ENCODE results near the gene NAA15.
"Not testable (repeated sequence)": the region's sequence is repeated elsewhere in the genome, so short reads cannot be mapped to it uniquely, and the experiment has no call there.

Gene NAA15

GRCh38 chr4:139461022-139461628 lies 159.8 kb downstream of the NAA15 start:
- H3K4me3 ChIP-seq (ENCODE audit: control insufficient read depth, low read depth, low read length): no peak overlapping the region
- no peak for TF ChIP-seq CTCF (conservative IDR thresholded peaks at IDR 0.05; ENCODE audit: control insufficient read depth, insufficient read depth, low read depth, low read length)
- no peak for DNase-seq (ENCODE audit: low read depth)

GRCh38 chr4:139464512-139464911 lies 163.2 kb downstream of the NAA15 start:
- not testable (repeated sequence) for H3K4me3 ChIP-seq (ENCODE audit: control insufficient read depth, low read depth, low read length); DNase-seq (ENCODE audit: low read depth)

GRCh38 chr4:139465922-139466321 lies 164.6 kb downstream of the NAA15 start:
- peak; percentile 19 for DNase-seq (ENCODE audit: low read depth)
- no peak for TF ChIP-seq CTCF (conservative IDR thresholded peaks at IDR 0.05; ENCODE audit: control insufficient read depth, insufficient read depth, low read depth, low read length)
- H3K4me3 ChIP-seq (ENCODE audit: control insufficient read depth, low read depth, low read length): no peak overlapping the region

- H3K4me3 ChIP-seq (ENCODE audit: control insufficient read depth, low read depth, low read length); DNase-seq (ENCODE audit: low read depth): not testable (repeated sequence)
Measured at GRCh38 chr4:139468756-139469155, 167.5 kb downstream of the NAA15 start.

GRCh38 chr4:139469216-139469615 lies 167.9 kb downstream of the NAA15 start:
- H3K4me3 ChIP-seq (ENCODE audit: control insufficient read depth, low read depth, low read length): no peak overlapping the region
- no peak for TF ChIP-seq CTCF (conservative IDR thresholded peaks at IDR 0.05; ENCODE audit: control insufficient read depth, insufficient read depth, low read depth, low read length)
- DNase-seq (ENCODE audit: low read depth): no peak
